ENCODE data around the gene ZDHHC20.

ZDHHC20 gene

DNA sequence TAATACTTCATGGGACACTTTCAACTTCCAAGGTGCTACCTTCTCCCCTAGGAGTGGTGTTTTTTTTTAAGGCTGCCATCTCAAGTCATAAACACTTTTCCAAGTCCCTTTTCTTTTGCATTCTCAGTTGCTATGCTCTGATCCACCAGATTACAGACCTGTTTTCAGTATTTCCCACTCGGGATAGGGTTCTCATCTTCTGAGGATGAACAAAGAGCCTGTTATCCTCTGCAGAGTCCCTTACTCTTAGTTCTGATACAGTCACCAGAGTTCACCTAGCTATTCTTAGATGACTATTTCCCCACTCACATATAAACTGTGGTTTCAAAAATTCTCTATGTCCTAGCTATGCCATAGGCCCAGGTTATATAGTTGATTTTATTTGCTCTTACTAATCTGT lies 15.9 kb downstream of the ZDHHC20 start:
- no peak for DNase-seq (ENCODE audit: low read depth)
- TF ChIP-seq, protein P1, sequence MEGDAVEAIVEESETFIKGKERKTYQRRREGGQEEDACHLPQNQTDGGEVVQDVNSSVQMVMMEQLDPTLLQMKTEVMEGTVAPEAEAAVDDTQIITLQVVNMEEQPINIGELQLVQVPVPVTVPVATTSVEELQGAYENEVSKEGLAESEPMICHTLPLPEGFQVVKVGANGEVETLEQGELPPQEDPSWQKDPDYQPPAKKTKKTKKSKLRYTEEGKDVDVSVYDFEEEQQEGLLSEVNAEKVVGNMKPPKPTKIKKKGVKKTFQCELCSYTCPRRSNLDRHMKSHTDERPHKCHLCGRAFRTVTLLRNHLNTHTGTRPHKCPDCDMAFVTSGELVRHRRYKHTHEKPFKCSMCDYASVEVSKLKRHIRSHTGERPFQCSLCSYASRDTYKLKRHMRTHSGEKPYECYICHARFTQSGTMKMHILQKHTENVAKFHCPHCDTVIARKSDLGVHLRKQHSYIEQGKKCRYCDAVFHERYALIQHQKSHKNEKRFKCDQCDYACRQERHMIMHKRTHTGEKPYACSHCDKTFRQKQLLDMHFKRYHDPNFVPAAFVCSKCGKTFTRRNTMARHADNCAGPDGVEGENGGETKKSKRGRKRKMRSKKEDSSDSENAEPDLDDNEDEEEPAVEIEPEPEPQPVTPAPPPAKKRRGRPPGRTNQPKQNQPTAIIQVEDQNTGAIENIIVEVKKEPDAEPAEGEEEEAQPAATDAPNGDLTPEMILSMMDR (IDR thresholded peaks at IDR 0.05; ENCODE audit: low read depth, low read length, missing control alignments), result no peak

DNA sequence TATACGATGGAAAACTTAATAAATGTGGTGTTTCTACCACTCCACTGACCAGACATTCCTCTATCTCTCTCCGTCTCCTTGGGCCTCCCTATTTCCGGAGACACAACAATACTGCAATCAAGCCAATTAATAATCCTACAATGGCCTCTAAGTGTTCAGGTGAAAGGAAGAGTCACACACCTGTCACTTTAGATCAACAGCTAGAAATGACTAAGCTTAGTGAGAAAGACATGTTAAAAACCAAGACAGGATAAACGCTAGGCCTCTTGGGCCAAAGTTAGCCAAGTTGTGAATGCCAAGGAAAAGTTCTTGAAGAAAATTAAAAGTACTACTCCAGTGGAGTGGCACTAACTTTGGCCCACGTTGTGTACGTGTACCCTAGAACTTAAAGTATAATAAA lies 22.5 kb downstream of the ZDHHC20 start:
- TF ChIP-seq, protein P1 (IDR thresholded peaks at IDR 0.05; ENCODE audit: low read depth, low read length, missing control alignments), result no peak
- H3K4me3 ChIP-seq (ENCODE audit: low read depth, low read length), result no peak overlapping the region
- no peak for DNase-seq (ENCODE audit: low read depth)

More for the DNA sequence above, 15.9 kb downstream of the ZDHHC20 start:
- no peak overlapping the region for H3K4me3 ChIP-seq (ENCODE audit: low read depth, low read length)

- DNase-seq (ENCODE audit: low read depth), result peak; percentile 85
- TF ChIP-seq, protein P1 (IDR thresholded peaks at IDR 0.05; ENCODE audit: low read depth, low read length, missing control alignments), result no peak
- H3K4me3 ChIP-seq (ENCODE audit: low read depth, low read length), result no peak overlapping the region
Measured at GRCh38 chr13:21435687-21436151, 23.4 kb downstream of the ZDHHC20 start.

DNA sequence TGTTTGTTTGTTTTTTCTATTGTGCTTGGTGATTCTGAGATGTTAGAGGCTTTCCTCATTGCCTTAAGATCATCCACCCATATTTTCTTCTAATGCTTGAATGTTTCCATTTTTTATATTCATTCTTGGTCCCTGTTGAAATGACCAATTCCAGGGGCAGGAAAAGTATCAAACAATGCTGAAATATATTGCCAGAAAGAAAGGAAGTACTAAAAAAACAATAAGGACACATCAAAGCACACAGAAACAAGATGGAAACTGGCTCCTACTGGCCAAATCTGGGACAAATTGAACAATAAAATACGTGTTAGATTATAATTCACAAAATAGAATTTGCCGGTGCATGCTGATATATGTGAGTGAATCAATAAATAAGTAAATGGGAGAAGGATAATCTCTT lies 23.9 kb downstream of the ZDHHC20 start:
- DNase-seq (ENCODE audit: low read depth), result no peak
- TF ChIP-seq, protein P1 (IDR thresholded peaks at IDR 0.05; ENCODE audit: low read depth, low read length, missing control alignments), result no peak
- no peak overlapping the region for H3K4me3 ChIP-seq (ENCODE audit: low read depth, low read length)

GRCh38 chr13:21434588-21434987 lies 24.5 kb downstream of the ZDHHC20 start:
- TF ChIP-seq, protein P1 (IDR thresholded peaks at IDR 0.05; ENCODE audit: low read depth, low read length, missing control alignments), result no peak
- no peak overlapping the region for H3K4me3 ChIP-seq (ENCODE audit: low read depth, low read length)
- no peak for DNase-seq (ENCODE audit: low read depth)

GRCh38 chr13:21429211-21429610 lies 29.9 kb downstream of the ZDHHC20 start:
- TF ChIP-seq, protein P1 (IDR thresholded peaks at IDR 0.05; ENCODE audit: low read depth, low read length, missing control alignments), result no peak
- no peak for DNase-seq (ENCODE audit: low read depth)
- H3K4me3 ChIP-seq (ENCODE audit: low read depth, low read length), result no peak overlapping the region

- no peak for DNase-seq (ENCODE audit: low read depth)
Measured at GRCh38 chr13:21427741-21428140, 31.4 kb downstream of the ZDHHC20 start.

More at GRCh38 chr13:21427741-21428140, 31.4 kb downstream of the ZDHHC20 start:
- no peak overlapping the region for H3K4me3 ChIP-seq (ENCODE audit: low read depth, low read length)
- TF ChIP-seq, protein P1 (IDR thresholded peaks at IDR 0.05; ENCODE audit: low read depth, low read length, missing control alignments), result no peak

Data from GM12864 (cell line).